Kidney (tissue), 14 donors: ENCODE results near the gene SLC35B1. TPM values are rescaled to one million over a fixed set of nuclear protein-coding genes. Genes with fewer than 3 reads are reported as not detected.
A peak's percentile ranks its signal among the peaks of the same experiment; 100 is the strongest.

Experiments
- DNase-seq, 5 donors: peaks; one replicate each; pipeline ENCODE4 v3.0.0-alpha.2; 2013 to 2020
- FAIRE-seq: peaks from 2 replicates; lab custom pipeline; 2012; peaks lifted over from hg19 to GRCh38; lab: Jason Lieb, UNC
- H3K27ac ChIP-seq, 2 donors: one replicate each; pipeline ENCODE4 v1.7.0; 2013; ENCODE audit warnings: low read depth in 2 of 2, low read length in 2 of 2, inconsistent platforms in 1 of 2
- H3K27me3 ChIP-seq: one replicate; pipeline ENCODE4 v1.7.1; 2013; ENCODE audit warnings: low read length, inconsistent platforms; ENCODE audit not compliant: control insufficient read depth, insufficient read depth
- H3K36me3 ChIP-seq, 3 donors: one replicate each; pipeline versions ENCODE4 v1.7.0 to v1.7.1; 2013; ENCODE audit warnings: low read length in 3 of 3, control low read depth in 1 of 3, inconsistent platforms in 1 of 3; ENCODE audit not compliant: insufficient read depth in 3 of 3, control insufficient read depth in 2 of 3
- H3K4me1 ChIP-seq, 3 donors: one replicate each; pipeline versions ENCODE4 v1.7.0 to v1.7.1; 2013; ENCODE audit warnings: low read length in 3 of 3, inconsistent platforms in 1 of 3, low read depth in 1 of 3; ENCODE audit not compliant: control insufficient read depth in 2 of 3, insufficient read depth in 2 of 3
- H3K4me3 ChIP-seq, 3 donors: one replicate each; pipeline versions ENCODE4 v1.7.0 to v1.8.1; 2013; ENCODE audit warnings: low read length in 3 of 3, control low read depth in 1 of 3, inconsistent platforms in 1 of 3
- H3K9ac ChIP-seq, 3 donors: one replicate each; pipeline versions ENCODE4 v1.7.0 to v1.7.1; 2013; ENCODE audit warnings: low read length in 3 of 3, control low read depth in 1 of 3, inconsistent platforms in 1 of 3
- H3K9me3 ChIP-seq, 3 donors: one replicate each; pipeline versions ENCODE4 v1.7.0 to v1.7.1; 2013; ENCODE audit warnings: low read length in 3 of 3, control low read depth in 1 of 3, inconsistent platforms in 1 of 3; ENCODE audit not compliant: control insufficient read depth in 2 of 3, insufficient read depth in 1 of 3
- CTCF ChIP-seq: IDR thresholded peaks from 3 replicates; pipeline ENCODE4 v1.5.1; 2012; ENCODE audit warnings: mild to moderate bottlenecking, moderate library complexity, borderline replicate concordance; ENCODE audit not compliant: insufficient read depth; ENCODE audit errors: extremely low read depth
- intact Hi-C: fragments of 100-400 bp; cut with DNase I; formaldehyde crosslinking; loops from one replicate; pipeline ENCODE4 v1.11.1; 2022
- polyA plus RNA-seq: library from polyadenylated mRNA; stranded (reverse); fragments of 350-450 nt; fragmentation: Illumina TruSeq; extraction: RNeasy Lipid Tissue Mini Kit (QIAGEN cat#74804); gene quantifications from one replicate; pipeline ENCODE4 v1.2.3, GENCODE V29; 2014; ENCODE audit warnings: low read depth, low replicate concordance; ENCODE audit not compliant: insufficient read depth
- total RNA-seq: library from RNA; stranded (reverse); fragmentation: NEBNext Ultra II Directional; extraction: Animal tissue kit (Norgen Biotek cat#: 25700); gene quantifications from one replicate; pipeline ENCODE4 v1.2.1, GENCODE V29; 2021
- donor health status: control.
- donor health status: control.
- donor health status: control.
- donor health status: control.
- donor health status: control.
- donor health status: DM: yes; HTN: yes; CAD: no.
- donor health status: Normal renal cell carcinoma (clear cell type).

Gene SLC35B1
- total and polyA plus RNA-seq, 2 donors from 2014 or later = 56.6 to 83.7 TPM

GRCh38 chr17:49752508-49752907 lies 44.7 kb upstream of the SLC35B1 start:
- FAIRE-seq = no peak
- intact Hi-C loops = no loop called here
- H3K9ac ChIP-seq = no peak overlapping the region
- no peak for DNase-seq
- TF ChIP-seq CTCF = no peak
- no peaks in the 10 kb centered on the region for H3K27me3 ChIP-seq
- H3K36me3 ChIP-seq = no peaks in the 10 kb centered on the region
- H3K4me3 ChIP-seq = no peak overlapping the region
- H3K27ac ChIP-seq = no peak overlapping the region
- H3K9me3 ChIP-seq = no peaks in the 10 kb centered on the region
- H3K4me1 ChIP-seq = peaks cover 2 to 9% (median 2%) of the 10 kb centered on the region in 3 donors

GRCh38 chr17:49749730-49750129 lies 42.0 kb upstream of the SLC35B1 start:
- DNase-seq = no peak
- no peaks in the 10 kb centered on the region for H3K27me3 ChIP-seq
- no peak overlapping the region for H3K27ac ChIP-seq
- no peak overlapping the region for H3K4me3 ChIP-seq
- no peak overlapping the region for H3K9ac ChIP-seq
- H3K9me3 ChIP-seq = no peaks in the 10 kb centered on the region
- H3K4me1 ChIP-seq = peaks cover 0 to 16% (median 5%) of the 10 kb centered on the region in 3 donors
- no peak for TF ChIP-seq CTCF
- H3K36me3 ChIP-seq = no peaks in the 10 kb centered on the region
- no peak for FAIRE-seq
- intact Hi-C loops = no loop called here

- no peak for FAIRE-seq
- no peak overlapping the region for H3K27ac ChIP-seq
- no peaks in the 10 kb centered on the region for H3K27me3 ChIP-seq
- no peaks in the 10 kb centered on the region for H3K9me3 ChIP-seq
- peaks cover 0 to 16% (median 5%) of the 10 kb centered on the region in 3 donors for H3K4me1 ChIP-seq
- no peak for TF ChIP-seq CTCF
- peak in 2 of 5 donors; percentile 19 to 40 for DNase-seq
- H3K36me3 ChIP-seq = no peaks in the 10 kb centered on the region
- intact Hi-C loops = no loop called here
- H3K4me3 ChIP-seq = no peak overlapping the region
- no peak overlapping the region for H3K9ac ChIP-seq
Measured at GRCh38 chr17:49748791-49749190, 41.0 kb upstream of the SLC35B1 start.

GRCh38 chr17:49748223-49748622 lies 40.5 kb upstream of the SLC35B1 start:
- DNase-seq = no peak

More at GRCh38 chr17:49748223-49748622, 40.5 kb upstream of the SLC35B1 start:
- Histone ChIP-seq H3K4me1 (peaks cover 0 to 16% (median 5%) of the 10 kb centered on the region in 3 donors), H3K9ac (no peak overlapping the region), H3K27ac (no peak overlapping the region), H3K9me3 (no peaks in the 10 kb centered on the region), H3K27me3 (no peaks in the 10 kb centered on the region), H3K4me3 (no peak overlapping the region), H3K36me3 (no peaks in the 10 kb centered on the region)
- TF ChIP-seq CTCF = no peak
- intact Hi-C loops = no loop called here
- FAIRE-seq = no peak
